A549 treated with AZD9567 at 1 μM for 4 hours (cell line): ENCODE data around the gene CYP19A1. TPM values are rescaled to one million over a fixed set of nuclear protein-coding genes. Genes with fewer than 3 reads are reported as not detected.

ENCODE experiments used
- total RNA-seq: library from RNA; stranded (reverse); fragments of 200-300 nt; extraction: Qiagen RNA extraction; gene quantifications from 5 replicates; pipeline ENCODE4 v1.2.3, GENCODE V29; 2022; ENCODE audit not compliant: insufficient read depth

The CYP19A1 gene
- total RNA-seq: 0.15 to 0.37 TPM (median 0.25 TPM) in 4 of 5 replicates, not detected in the other

GRCh38 chr15:51338496-51338895, at the start of gene CYP19A1:
Gene CYP19A1, minus strand, starts transcription at chr15:51338596. Its CDS starts 95,684 bp downstream, at chr15:51242912.

DNA sequence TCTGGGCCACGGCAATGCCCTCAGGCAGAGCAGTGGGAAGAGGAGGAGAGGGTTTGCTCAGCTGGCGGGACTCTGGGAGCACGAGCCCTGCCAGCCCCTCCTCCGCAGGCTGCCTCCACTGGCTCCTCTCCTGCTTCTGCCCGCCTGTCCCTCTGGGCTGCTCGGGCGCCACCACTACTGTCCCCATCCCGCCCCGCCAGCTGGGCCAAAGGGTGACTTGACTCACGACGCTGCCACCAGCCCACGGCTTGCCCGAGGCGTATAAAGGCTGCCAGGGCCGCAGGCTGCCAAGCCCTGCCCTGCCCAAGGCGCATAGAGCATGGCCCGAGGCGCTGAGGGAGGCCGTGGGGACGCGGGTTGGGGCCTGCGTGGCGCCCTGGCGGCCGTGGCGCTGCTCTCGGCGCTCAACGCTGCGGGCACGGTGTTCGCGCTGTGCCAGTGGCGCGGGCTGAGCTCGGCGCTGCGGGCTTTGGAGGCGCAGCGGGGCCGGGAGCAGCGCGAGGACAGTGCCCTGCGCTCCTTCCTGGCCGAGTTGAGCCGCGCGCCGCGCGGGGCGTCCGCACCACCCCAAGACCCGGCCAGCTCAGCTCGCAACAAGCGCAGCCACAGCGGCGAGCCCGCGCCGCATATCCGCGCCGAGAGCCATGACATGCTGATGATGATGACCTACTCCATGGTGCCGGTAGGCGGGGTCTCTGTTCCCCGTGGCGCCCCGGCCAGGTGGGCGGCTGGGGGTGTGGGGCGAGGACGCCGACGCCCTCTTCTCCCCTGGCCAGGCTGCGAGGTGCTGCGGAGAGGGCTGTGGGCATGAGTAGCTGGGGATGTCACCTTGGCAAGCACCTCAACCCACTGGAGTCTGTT, 3.2 kb upstream of the CYP19A1 start, which contains the start of gene GLDN:
GLDN (plus strand) TSS at position 290 of the 861 bp plus-strand sequence; CDS start at position 320, 30 bp downstream.

Other genes with a start within 250 kb of the CYP19A1 start
- 19.0 to 29.1 TPM (median 23.6 TPM) in 5 replicates for gene TNFAIP8L3, start 243.7 kb downstream of the CYP19A1 start, total RNA-seq
- gene GLDN, start 3.1 kb upstream of the CYP19A1 start, total RNA-seq: 0.03 to 0.08 TPM (median 0.05 TPM) in 3 of 5 replicates, not detected in the others